H9 (cell line): Measurements from ENCODE around the gene NALCN. TPM values are rescaled to one million over a fixed set of nuclear protein-coding genes. Genes with fewer than 3 reads are reported as not detected.

ENCODE experiments used
- DNase-seq: peaks from one replicate; pipeline ENCODE4 v3.0.0-alpha.2; 2017
- H2AFZ ChIP-seq: one replicate; pipeline ENCODE4 v1.6.1; 2013; ENCODE audit warnings: mild to moderate bottlenecking, low read length, control low read depth, moderate library complexity
- H2AK5ac ChIP-seq: 2 replicates; pipeline ENCODE4 v1.6.1; 2013; ENCODE audit warnings: low read length, control low read depth, mixed read lengths; ENCODE audit not compliant: insufficient read length
- H2BK120ac ChIP-seq: one replicate; pipeline ENCODE4 v1.6.1; 2013; ENCODE audit warnings: low read depth, mild to moderate bottlenecking, low read length, control low read depth, inconsistent platforms; ENCODE audit not compliant: poor library complexity, severe bottlenecking
- H2BK12ac ChIP-seq: 2 replicates; pipeline ENCODE4 v1.6.1; 2013; ENCODE audit warnings: low read length, control low read depth, mixed read lengths, low read depth; ENCODE audit not compliant: insufficient read length
- H2BK15ac ChIP-seq: 2 replicates; pipeline ENCODE4 v1.6.1; 2013; ENCODE audit warnings: low read depth, low read length, control low read depth
- H2BK20ac ChIP-seq: one replicate; pipeline ENCODE4 v1.6.1; 2013; ENCODE audit warnings: low read depth, mild to moderate bottlenecking, low read length, control low read depth, inconsistent platforms; ENCODE audit not compliant: poor library complexity, severe bottlenecking
- H2BK5ac ChIP-seq: 2 replicates; pipeline ENCODE4 v1.6.1; 2013; ENCODE audit warnings: low read length, control low read depth, mixed read lengths; ENCODE audit not compliant: insufficient read length
- H3K14ac ChIP-seq: 2 replicates; pipeline ENCODE4 v1.6.1; 2013; ENCODE audit warnings: low read length, control low read depth; ENCODE audit not compliant: insufficient read depth
- H3K18ac ChIP-seq: 2 replicates; pipeline ENCODE4 v1.6.1; 2013; ENCODE audit warnings: low read depth, mild to moderate bottlenecking, mixed read lengths, low read length, control low read depth; ENCODE audit not compliant: insufficient read length
- H3K23ac ChIP-seq: 2 replicates; pipeline ENCODE4 v1.6.1; 2013; ENCODE audit warnings: low read length, control low read depth, mixed read lengths, low read depth; ENCODE audit not compliant: insufficient read length
- H3K23me2 ChIP-seq: 2 replicates; pipeline ENCODE4 v1.6.1; 2013; ENCODE audit warnings: low read depth, mild to moderate bottlenecking, mixed read lengths, low read length, control low read depth; ENCODE audit not compliant: insufficient read length, poor library complexity, severe bottlenecking
- H3K27ac ChIP-seq: 2 replicates; pipeline ENCODE4 v1.5.1; 2013; ENCODE audit warnings: low read length, control low read depth, mixed read lengths, low read depth; ENCODE audit not compliant: insufficient read length
- H3K27me3 ChIP-seq: 2 replicates; pipeline ENCODE4 v1.6.1; 2013; ENCODE audit warnings: low read length, control low read depth, inconsistent platforms; ENCODE audit not compliant: insufficient read depth
- H3K4ac ChIP-seq: 2 replicates; pipeline ENCODE4 v1.6.1; 2013; ENCODE audit warnings: low read depth, mild to moderate bottlenecking, control low read depth, inconsistent platforms, low read length, moderate library complexity
- H3K4me1 ChIP-seq: 2 replicates; pipeline ENCODE4 v1.6.1; 2013; ENCODE audit warnings: low read length, control low read depth, inconsistent platforms; ENCODE audit not compliant: insufficient read depth
- H3K4me2 ChIP-seq: 2 replicates; pipeline ENCODE4 v1.6.1; 2013; ENCODE audit warnings: low read length, control low read depth, mixed read lengths; ENCODE audit not compliant: insufficient read length, insufficient read depth
- H3K56ac ChIP-seq: 2 replicates; pipeline ENCODE4 v1.6.1; 2013; ENCODE audit warnings: low read depth, mild to moderate bottlenecking, mixed read lengths, low read length, control low read depth; ENCODE audit not compliant: insufficient read length
- H3K79me1 ChIP-seq: 2 replicates; pipeline ENCODE4 v1.6.1; 2013; ENCODE audit warnings: low read depth, mild to moderate bottlenecking, moderate library complexity, low read length, control low read depth, inconsistent platforms; ENCODE audit not compliant: insufficient read depth, poor library complexity, severe bottlenecking
- H3K79me2 ChIP-seq: 2 replicates; pipeline ENCODE4 v1.6.1; 2013; ENCODE audit warnings: low read length, control low read depth, inconsistent platforms; ENCODE audit not compliant: insufficient read depth
- H3K9ac ChIP-seq: 2 replicates; pipeline ENCODE4 v1.6.1; 2013; ENCODE audit warnings: low read length, control low read depth, mixed read lengths; ENCODE audit not compliant: insufficient read length; ENCODE audit errors: extremely low read depth
- H3K9me3 ChIP-seq: one replicate; pipeline ENCODE4 v1.6.1; 2013; ENCODE audit warnings: low read depth, low read length, inconsistent platforms; ENCODE audit not compliant: control insufficient read depth
- H3T11ph ChIP-seq: one replicate; pipeline ENCODE4 v1.6.1; 2013; ENCODE audit warnings: mild to moderate bottlenecking, low read length, control low read depth, inconsistent platforms
- H4K20me1 ChIP-seq: one replicate; pipeline ENCODE4 v1.6.1; 2013; ENCODE audit not compliant: control insufficient read depth, insufficient read length, insufficient read depth
- H4K5ac ChIP-seq: 2 replicates; pipeline ENCODE4 v1.6.1; 2013; ENCODE audit warnings: low read depth, mild to moderate bottlenecking, mixed read lengths, low read length, control low read depth; ENCODE audit not compliant: insufficient read length
- H4K8ac ChIP-seq: replicated peaks from 2 replicates; pipeline ENCODE4 v1.6.1; 2013; ENCODE audit warnings: low read length, control low read depth, mixed read lengths, low read depth; ENCODE audit not compliant: insufficient read length
- H4K91ac ChIP-seq: 2 replicates; pipeline ENCODE4 v1.6.1; 2013; ENCODE audit warnings: low read depth, mild to moderate bottlenecking, moderate library complexity, mixed read lengths, low read length, control low read depth; ENCODE audit not compliant: insufficient read length
- H3K27ac Mint-ChIP-seq, 3 experiments: 2 replicates in 2 of 3; 3 replicates in 1 of 3; pipeline ENCODE4 v1.8.0; 2020 to 2021; ENCODE audit warnings: mixed read lengths in 3 of 3, mild to moderate bottlenecking in 1 of 3, moderate library complexity in 1 of 3
- H3K27me3 Mint-ChIP-seq: 2 replicates; pipeline ENCODE4 v1.8.0; 2021; ENCODE audit warnings: low read depth, mild to moderate bottlenecking, moderate library complexity, mixed read lengths
- H3K36me3 Mint-ChIP-seq, 3 experiments: 2 replicates in 2 of 3; 3 replicates in 1 of 3; pipeline ENCODE4 v1.8.0; 2020 to 2021; ENCODE audit warnings: low read depth in 3 of 3, mixed read lengths in 3 of 3; ENCODE audit not compliant: insufficient read depth in 1 of 3
- H3K4me1 Mint-ChIP-seq, 2 experiments: 2 replicates each; pipeline ENCODE4 v1.8.0; 2020; ENCODE audit warnings: mixed read lengths in 2 of 2
- H3K4me3 Mint-ChIP-seq, 2 experiments: 2 replicates in 1 of 2; 3 replicates in 1 of 2; pipeline ENCODE4 v1.8.0; 2020 to 2021; ENCODE audit warnings: mild to moderate bottlenecking in 2 of 2, mixed read lengths in 2 of 2, moderate library complexity in 1 of 2
- H3K9me3 Mint-ChIP-seq, 2 experiments: 2 replicates in 1 of 2; 3 replicates in 1 of 2; pipeline ENCODE4 v1.8.0; 2020; ENCODE audit warnings: mild to moderate bottlenecking in 2 of 2, mixed read lengths in 2 of 2, moderate library complexity in 1 of 2
- WGBS: extraction: QIAGEN DNeasy Blood & Tissue Kit; methylation state at CpG from one replicate; pipeline ENCODE4 v1.1.7; 2013; ENCODE audit warnings: missing lambda C conversion rate, low lambda C conversion rate, mixed read lengths; ENCODE audit not compliant: insufficient read length; ENCODE audit errors: extremely low coverage; 5-methylcytosine and 5-hydroxymethylcytosine counted together
- total RNA-seq: library from RNA; stranded (reverse); gene quantifications from 2 replicates; pipeline ENCODE4 v1.2.1, GENCODE V29; 2021
- TF ChIP-seq, protein P1 (sequence below): fragments of 200-600 bp; sonication (generic); conservative IDR thresholded peaks from 3 replicates; pipeline ENCODE4 v1.8.0; 2021; ENCODE audit warnings: antibody characterized with exemption, mild to moderate bottlenecking

Gene NALCN
- total RNA-seq, 1 experiment from 2014 or later = 0.09 TPM

DNA sequence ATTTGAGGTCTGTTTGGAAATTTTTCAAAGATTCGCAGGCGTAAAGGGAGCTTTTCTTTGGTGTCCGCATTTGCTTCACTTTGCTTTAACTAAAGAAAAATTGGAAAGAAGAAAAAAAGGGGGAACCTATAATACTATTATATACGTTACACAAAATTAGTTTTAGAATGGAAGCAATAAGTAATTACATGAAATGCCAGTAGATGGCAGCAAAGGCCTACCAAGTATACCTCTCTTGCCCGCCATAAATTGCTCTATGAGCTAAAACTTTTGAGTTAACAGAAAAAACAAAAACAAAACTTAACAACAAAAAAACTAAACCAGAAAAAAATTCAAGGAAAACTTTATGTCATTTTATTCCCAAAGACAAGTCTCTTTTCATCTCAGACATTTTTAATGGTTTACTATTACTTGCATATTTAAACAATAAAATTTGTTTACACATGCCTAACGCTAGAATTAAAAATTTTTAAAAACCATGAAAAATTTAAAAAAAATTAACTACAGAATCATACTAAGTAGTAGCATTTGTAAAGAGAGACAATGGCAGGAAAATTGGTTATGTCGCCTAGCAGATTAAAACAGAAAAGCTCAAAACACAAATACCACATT lies 271.4 kb downstream of the NALCN start:
- Histone ChIP-seq H3K4me2 (no peak overlapping the region), H3K4me1 (no peaks in the 10 kb centered on the region), H3K4ac (no peak overlapping the region), H3K9ac (no peak overlapping the region), H3K27me3 (no peaks in the 10 kb centered on the region), H2AFZ (no peak overlapping the region), H4K20me1 (no peaks in the 10 kb centered on the region), H2BK15ac (no peak overlapping the region), H2BK12ac (no peak overlapping the region), H3K14ac (no peak overlapping the region), H4K91ac (no peak overlapping the region), H3K9me3 (no peaks in the 10 kb centered on the region), H2BK120ac (no peak overlapping the region), H3K23ac (no peak overlapping the region), H3K23me2 (no peaks in the 10 kb centered on the region), H4K5ac (no peak overlapping the region), H3K18ac (no peak overlapping the region), H4K8ac (no peak overlapping the region), H3K27ac (no peak overlapping the region), H3K56ac (no peak overlapping the region), H2BK20ac (no peak overlapping the region), H3K79me2 (no peaks in the 10 kb centered on the region), H3T11ph (no peak overlapping the region), H2AK5ac (no peak overlapping the region), H3K79me1 (no peaks in the 10 kb centered on the region), H2BK5ac (no peak overlapping the region)
- TF ChIP-seq, protein P1, sequence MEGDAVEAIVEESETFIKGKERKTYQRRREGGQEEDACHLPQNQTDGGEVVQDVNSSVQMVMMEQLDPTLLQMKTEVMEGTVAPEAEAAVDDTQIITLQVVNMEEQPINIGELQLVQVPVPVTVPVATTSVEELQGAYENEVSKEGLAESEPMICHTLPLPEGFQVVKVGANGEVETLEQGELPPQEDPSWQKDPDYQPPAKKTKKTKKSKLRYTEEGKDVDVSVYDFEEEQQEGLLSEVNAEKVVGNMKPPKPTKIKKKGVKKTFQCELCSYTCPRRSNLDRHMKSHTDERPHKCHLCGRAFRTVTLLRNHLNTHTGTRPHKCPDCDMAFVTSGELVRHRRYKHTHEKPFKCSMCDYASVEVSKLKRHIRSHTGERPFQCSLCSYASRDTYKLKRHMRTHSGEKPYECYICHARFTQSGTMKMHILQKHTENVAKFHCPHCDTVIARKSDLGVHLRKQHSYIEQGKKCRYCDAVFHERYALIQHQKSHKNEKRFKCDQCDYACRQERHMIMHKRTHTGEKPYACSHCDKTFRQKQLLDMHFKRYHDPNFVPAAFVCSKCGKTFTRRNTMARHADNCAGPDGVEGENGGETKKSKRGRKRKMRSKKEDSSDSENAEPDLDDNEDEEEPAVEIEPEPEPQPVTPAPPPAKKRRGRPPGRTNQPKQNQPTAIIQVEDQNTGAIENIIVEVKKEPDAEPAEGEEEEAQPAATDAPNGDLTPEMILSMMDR = peak; percentile 85
- Mint-ChIP-seq H3K36me3 (no peaks in the 10 kb centered on the region), H3K4me1 (peaks cover 3 to 6% of the 10 kb centered on the region in 2 experiments), H3K4me3 (no peak overlapping the region), H3K27ac (no peak overlapping the region), H3K9me3 (peaks cover 0 to 3% of the 10 kb centered on the region in 2 experiments; a peak in 2 of 5 replicates), H3K27me3 (no peaks in the 10 kb centered on the region; the same call in 1 of the 2 replicates)
- no CpG with 5 or more reads among the region's 7 CpGs for WGBS
- no peak for DNase-seq
